Osteoblast (primary cell): ENCODE results near the gene PLCH2. TPM values are rescaled to one million over a fixed set of nuclear protein-coding genes. Genes with fewer than 3 reads are reported as not detected.

Source experiments
- DNase-seq: peaks from one replicate; pipeline ENCODE4 v3.0.0; 2011; ENCODE audit warnings: low spot score, mixed read lengths; ENCODE audit not compliant: insufficient read length; ENCODE audit errors: missing footprints
- H2AFZ ChIP-seq: 2 replicates; pipeline ENCODE4 v1.6.0; 2011; ENCODE audit warnings: mild to moderate bottlenecking, low read length
- H3K27ac ChIP-seq: 2 replicates; pipeline ENCODE4 v1.5.1; 2011; ENCODE audit warnings: mild to moderate bottlenecking, low read depth, low read length, moderate library complexity
- H3K27me3 ChIP-seq: 2 replicates; pipeline ENCODE4 v1.6.0; 2012; ENCODE audit warnings: mild to moderate bottlenecking, control low read depth, inconsistent platforms, low read length, moderate library complexity; ENCODE audit not compliant: insufficient read depth
- H3K36me3 ChIP-seq: 2 replicates; pipeline ENCODE4 v1.5.1; 2011; ENCODE audit warnings: mild to moderate bottlenecking, low read length, control low read depth, moderate library complexity; ENCODE audit not compliant: insufficient read depth
- H3K4me1 ChIP-seq: 2 replicates; pipeline ENCODE4 v1.5.1; 2011; ENCODE audit warnings: mild to moderate bottlenecking, low read length, control low read depth, moderate library complexity; ENCODE audit not compliant: insufficient read depth
- H3K4me2 ChIP-seq: 2 replicates; pipeline ENCODE4 v1.6.0; 2011; ENCODE audit warnings: mild to moderate bottlenecking, low read length; ENCODE audit not compliant: insufficient read depth
- H3K4me3 ChIP-seq: fragments of 200-600 bp; sonication (generic); 3 replicates; pipeline ENCODE4 v1.5.1; 2012; ENCODE audit warnings: mild to moderate bottlenecking, low read length, inconsistent platforms; ENCODE audit not compliant: insufficient read depth
- H3K79me2 ChIP-seq: 2 replicates; pipeline ENCODE4 v1.6.0; 2012; ENCODE audit warnings: mild to moderate bottlenecking, low read length, control low read depth, inconsistent platforms; ENCODE audit not compliant: insufficient read depth
- H3K9me3 ChIP-seq: 2 replicates; pipeline ENCODE4 v1.5.1; 2011; ENCODE audit warnings: low read depth, low read length, control low read depth
- H4K20me1 ChIP-seq: 2 replicates; pipeline ENCODE4 v1.6.0; 2012; ENCODE audit warnings: mild to moderate bottlenecking, low read length, control low read depth; ENCODE audit not compliant: insufficient read depth
- CTCF ChIP-seq: IDR thresholded peaks from 2 replicates; pipeline ENCODE4 v1.5.1; 2011; ENCODE audit warnings: mild to moderate bottlenecking, low read depth, low read length, moderate library complexity; ENCODE audit errors: extremely low read depth
- total RNA-seq: library from RNA; depleted of rRNA; stranded (reverse); fragments of >200 nt; gene quantifications from 2 replicates; pipeline ENCODE4 v1.2.3, GENCODE V29; 2012

Gene PLCH2
- total RNA-seq, 1 donor, result under 0.01 TPM

DNA sequence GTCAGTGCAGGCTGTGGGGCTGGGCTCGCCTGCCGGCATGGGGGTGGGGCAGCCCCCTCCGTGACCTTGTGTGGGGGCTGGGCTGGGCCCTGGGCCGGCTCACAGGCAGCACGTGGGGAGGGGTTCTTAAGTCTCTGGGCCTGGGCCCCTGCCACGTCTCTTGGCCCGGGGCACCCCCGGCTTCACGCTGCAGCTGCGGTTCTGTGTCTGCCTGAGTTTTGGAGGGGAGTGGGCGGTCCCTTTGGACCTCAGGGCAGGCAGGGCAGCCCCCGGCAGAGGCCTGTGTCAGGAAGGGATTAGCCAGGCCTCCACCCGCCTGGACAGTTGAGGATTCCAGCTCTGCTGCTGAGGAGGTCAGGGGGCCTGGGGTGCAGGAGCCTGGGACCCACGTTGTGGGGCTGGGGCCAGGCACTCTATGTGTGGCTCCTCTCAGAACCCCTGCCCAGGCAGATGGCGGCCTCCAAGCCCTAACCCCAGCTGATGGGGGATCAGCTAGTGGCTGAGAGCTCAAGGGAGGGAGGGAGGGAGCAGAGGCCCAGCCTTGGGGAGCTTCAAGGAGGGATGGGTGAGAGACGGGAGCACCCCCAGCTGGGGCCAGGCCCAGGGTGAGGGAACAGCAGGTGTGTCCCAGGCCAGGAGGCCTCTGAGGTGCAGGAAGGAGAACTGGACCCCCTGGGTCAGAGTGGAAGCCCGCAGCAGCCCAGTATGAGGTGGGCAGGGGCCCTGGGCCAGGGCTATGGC lies 1.8 kb upstream of the PLCH2 start:
- H3K27me3 ChIP-seq, result peaks cover 5% of the 10 kb centered on the region
- no peaks in the 10 kb centered on the region for H4K20me1 ChIP-seq
- H3K9me3 ChIP-seq, result no peaks in the 10 kb centered on the region
- no peak overlapping the region for H2AFZ ChIP-seq
- H3K27ac ChIP-seq, result no peak overlapping the region
- H3K4me2 ChIP-seq, result no peak overlapping the region
- DNase-seq, result no peak
- no peaks in the 10 kb centered on the region for H3K79me2 ChIP-seq
- no peak overlapping the region for H3K4me3 ChIP-seq
- H3K36me3 ChIP-seq, result no peaks in the 10 kb centered on the region
- no peak for TF ChIP-seq CTCF
- no peaks in the 10 kb centered on the region for H3K4me1 ChIP-seq

DNA sequence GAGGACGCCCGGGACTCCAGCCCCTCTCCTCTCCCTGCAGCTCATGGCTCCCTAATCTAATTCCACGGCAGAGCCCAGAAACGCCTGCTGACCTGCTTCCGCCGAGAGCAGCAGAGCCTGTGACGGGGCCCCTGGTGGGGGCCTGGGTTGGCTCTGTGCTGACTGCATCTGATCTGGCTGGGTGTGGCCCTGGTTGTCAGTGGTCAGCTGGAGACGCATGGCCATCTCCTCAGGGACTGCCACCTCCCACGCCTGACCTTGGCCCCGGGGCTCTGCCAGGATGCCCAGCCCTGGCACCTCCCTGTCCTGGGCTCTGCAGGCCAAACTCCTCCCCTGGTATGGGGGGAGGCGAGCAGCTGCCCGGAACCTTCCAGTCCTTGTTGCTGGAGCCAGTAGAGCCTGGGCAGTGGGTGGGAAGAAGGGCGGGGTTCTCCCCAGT lies 1.1 kb upstream of the PLCH2 start:
- H3K4me2 ChIP-seq, result no peak overlapping the region
- H2AFZ ChIP-seq, result no peak overlapping the region
- no peak overlapping the region for H3K4me3 ChIP-seq
- no peaks in the 10 kb centered on the region for H3K9me3 ChIP-seq
- H3K27me3 ChIP-seq, result peaks cover 5% of the 10 kb centered on the region
- no peaks in the 10 kb centered on the region for H4K20me1 ChIP-seq
- H3K4me1 ChIP-seq, result no peaks in the 10 kb centered on the region
- no peaks in the 10 kb centered on the region for H3K79me2 ChIP-seq
- DNase-seq, result peak; percentile 96
- no peak for TF ChIP-seq CTCF
- no peak overlapping the region for H3K27ac ChIP-seq
- H3K36me3 ChIP-seq, result no peaks in the 10 kb centered on the region

DNA sequence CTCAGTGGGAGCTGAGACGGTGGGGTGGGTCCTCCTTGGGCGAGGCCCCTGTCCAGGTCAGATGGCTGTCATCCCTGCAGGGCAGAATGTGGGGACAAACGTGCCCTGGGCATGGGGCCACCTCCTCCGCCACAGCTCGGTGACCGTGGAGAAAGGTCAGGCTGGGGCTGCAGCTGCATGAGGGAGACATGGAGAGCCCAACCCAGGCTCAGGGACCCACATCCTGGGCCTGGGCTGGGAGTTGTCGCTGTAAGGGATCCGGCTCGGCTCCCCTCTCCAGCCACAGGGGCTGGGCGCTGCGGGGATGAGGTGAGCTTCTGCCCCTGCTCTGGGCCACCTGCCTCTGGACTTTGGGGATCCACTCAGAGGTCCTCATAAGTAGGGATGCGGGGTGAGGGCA lies 518 bp upstream of the PLCH2 start:
- H3K36me3 ChIP-seq, result no peaks in the 10 kb centered on the region
- no peak for TF ChIP-seq CTCF
- no peaks in the 10 kb centered on the region for H3K4me1 ChIP-seq
- no peak overlapping the region for H3K4me2 ChIP-seq
- H2AFZ ChIP-seq, result no peak overlapping the region
- no peak for DNase-seq
- H4K20me1 ChIP-seq, result no peaks in the 10 kb centered on the region
- H3K9me3 ChIP-seq, result no peaks in the 10 kb centered on the region
- no peak overlapping the region for H3K4me3 ChIP-seq
- H3K27me3 ChIP-seq, result peaks cover 5% of the 10 kb centered on the region
- no peak overlapping the region for H3K27ac ChIP-seq
- no peaks in the 10 kb centered on the region for H3K79me2 ChIP-seq

DNA sequence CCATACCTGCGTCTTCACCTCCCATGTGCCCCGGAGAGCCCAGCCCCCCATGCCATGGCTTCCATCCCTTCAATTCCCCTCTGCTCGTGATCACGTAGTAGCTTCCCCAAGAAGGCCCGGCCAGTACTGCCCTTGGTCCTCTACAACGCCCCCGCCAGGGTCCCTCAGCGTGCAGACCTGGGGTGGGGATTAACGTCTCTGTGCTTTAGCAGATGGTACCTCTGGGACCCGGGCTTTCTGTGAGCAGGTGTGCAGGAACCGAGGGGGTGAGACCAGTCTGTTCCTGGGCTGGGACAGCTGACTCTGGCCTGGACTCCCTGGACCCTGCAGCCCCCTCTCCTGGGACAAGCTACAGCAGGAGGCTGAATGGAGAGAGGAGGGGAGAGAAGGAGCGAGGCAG lies 1.2 kb downstream of the PLCH2 start:
- no peaks in the 10 kb centered on the region for H3K9me3 ChIP-seq
- H3K4me1 ChIP-seq, result no peaks in the 10 kb centered on the region
- no peak overlapping the region for H3K27ac ChIP-seq
- no peaks in the 10 kb centered on the region for H3K36me3 ChIP-seq
- DNase-seq, result no peak
- H4K20me1 ChIP-seq, result no peaks in the 10 kb centered on the region
- no peaks in the 10 kb centered on the region for H3K79me2 ChIP-seq
- H3K4me3 ChIP-seq, result no peak overlapping the region
- no peaks in the 10 kb centered on the region for H3K27me3 ChIP-seq
- H2AFZ ChIP-seq, result no peak overlapping the region
- no peak for TF ChIP-seq CTCF
- no peak overlapping the region for H3K4me2 ChIP-seq
